ENCODE results near the gene OR13H1. TPM values are rescaled to one million over a fixed set of nuclear protein-coding genes. Genes with fewer than 3 reads are reported as not detected.

The OR13H1 gene
- not detected in 2 replicates for total RNA-seq

GRCh38 chrX:131543774-131544173, at the start of gene OR13H1:
Gene OR13H1, plus strand, starts transcription at chrX:131544074. Its CDS starts 0 bp downstream, at chrX:131544074.

